ENCODE data around the gene DELE1.

DNA sequence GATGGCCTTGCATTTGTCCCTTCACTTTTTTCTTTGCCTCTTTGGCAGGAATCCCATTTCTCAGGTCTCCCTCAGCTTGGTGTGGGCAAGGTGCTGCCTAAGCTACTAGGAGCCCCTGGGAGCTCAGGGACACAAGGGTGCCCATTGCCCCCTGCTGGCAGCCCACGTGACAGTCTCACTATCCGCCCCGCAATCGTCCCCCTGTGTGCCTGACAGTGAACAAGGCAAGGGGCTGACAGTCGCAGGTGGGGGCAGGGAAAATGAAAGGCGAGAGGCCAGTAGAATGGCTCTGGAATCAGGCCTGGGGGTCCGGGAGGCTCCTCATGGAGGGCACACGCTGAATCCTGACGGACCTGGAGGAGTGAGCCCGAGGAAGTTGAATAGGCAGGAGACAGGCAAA lies 36.3 kb downstream of the DELE1 start:
- TF ChIP-seq, protein P1, sequence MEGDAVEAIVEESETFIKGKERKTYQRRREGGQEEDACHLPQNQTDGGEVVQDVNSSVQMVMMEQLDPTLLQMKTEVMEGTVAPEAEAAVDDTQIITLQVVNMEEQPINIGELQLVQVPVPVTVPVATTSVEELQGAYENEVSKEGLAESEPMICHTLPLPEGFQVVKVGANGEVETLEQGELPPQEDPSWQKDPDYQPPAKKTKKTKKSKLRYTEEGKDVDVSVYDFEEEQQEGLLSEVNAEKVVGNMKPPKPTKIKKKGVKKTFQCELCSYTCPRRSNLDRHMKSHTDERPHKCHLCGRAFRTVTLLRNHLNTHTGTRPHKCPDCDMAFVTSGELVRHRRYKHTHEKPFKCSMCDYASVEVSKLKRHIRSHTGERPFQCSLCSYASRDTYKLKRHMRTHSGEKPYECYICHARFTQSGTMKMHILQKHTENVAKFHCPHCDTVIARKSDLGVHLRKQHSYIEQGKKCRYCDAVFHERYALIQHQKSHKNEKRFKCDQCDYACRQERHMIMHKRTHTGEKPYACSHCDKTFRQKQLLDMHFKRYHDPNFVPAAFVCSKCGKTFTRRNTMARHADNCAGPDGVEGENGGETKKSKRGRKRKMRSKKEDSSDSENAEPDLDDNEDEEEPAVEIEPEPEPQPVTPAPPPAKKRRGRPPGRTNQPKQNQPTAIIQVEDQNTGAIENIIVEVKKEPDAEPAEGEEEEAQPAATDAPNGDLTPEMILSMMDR (conservative IDR thresholded peaks at IDR 0.05): no peak
- TF ChIP-seq ZFX (IDR thresholded peaks at IDR 0.05): no peak
